K562 (cell line): ENCODE results near the gene HIF1A. TPM values are rescaled to one million over a fixed set of nuclear protein-coding genes. Genes with fewer than 3 reads are reported as not detected.

Experiments used
- ATAC-seq: fragments of 200-7000 bp; cut with Tn5 transposase; 3 replicates; pipeline ENCODE4 v1.9.1; 2020; ENCODE audit warnings: moderate library complexity
- BruUV-seq: library from RNA; stranded (reverse); fragments of 400-500 nt; replicated peaks from 2 replicates; lab custom pipeline; 2021; lab: Mats Ljungman, UMichigan
- CTCF ChIA-PET: fragments of 300-600 bp; formaldehyde crosslinking; extraction: SDS; loops from one replicate; lab custom pipeline; 2021; ENCODE audit warnings: low intra/inter-chr PET ratio; lab: Yijun Ruan, JAX
- POLR2A ChIA-PET: fragments of 300-600, 350-650 bp; sonication (Branson Sonifier 250); formaldehyde crosslinking; extraction: SDS; loops from one replicate; lab custom pipeline; 2021; ENCODE audit warnings: antibody characterized with exemption, inconsistent platforms; lab: Yijun Ruan, JAX
- DNase-seq, 4 experiments: peaks; one replicate each; pipeline versions ENCODE4 v3.0.0 to v3.0.0-alpha.2; 2011 to 2018; ENCODE audit warnings: low spot score in 3 of 4, mixed read lengths in 3 of 4; ENCODE audit errors: extremely low read depth in 1 of 4
- FAIRE-seq: peaks from 2 replicates; lab custom pipeline; 2011; peaks lifted over from hg19 to GRCh38; lab: Jason Lieb, UNC
- H2AFZ ChIP-seq: 2 replicates; pipeline ENCODE4 v1.6.0; 2011; ENCODE audit warnings: low read depth, low read length, control low read depth, inconsistent platforms
- H3K27ac ChIP-seq: fragments of 200-600 bp; 3 replicates; pipeline ENCODE4 v1.8.0; 2011; ENCODE audit warnings: low read depth, mild to moderate bottlenecking, control low read depth, inconsistent platforms, low read length, moderate library complexity, mixed read lengths; ENCODE audit errors: extremely low read depth
- H3K27me3 ChIP-seq, 2 experiments: fragments of 300-600 bp in 1 of 2; 2 replicates in 1 of 2; 3 replicates in 1 of 2; pipeline versions ENCODE4 v1.6.0 to v1.8.0; 2011; ENCODE audit warnings: inconsistent platforms in 2 of 2, low read length in 2 of 2, mild to moderate bottlenecking in 1 of 2, mixed read lengths in 1 of 2, moderate library complexity in 1 of 2; ENCODE audit not compliant: control insufficient read depth in 2 of 2, insufficient read depth in 2 of 2
- H3K36me3 ChIP-seq: fragments of 300-600 bp; 3 replicates; pipeline ENCODE4 v1.8.0; 2011; ENCODE audit warnings: mild to moderate bottlenecking, low read length, inconsistent platforms; ENCODE audit not compliant: control insufficient read depth, insufficient read depth
- H3K4me1 ChIP-seq, 2 experiments: fragments of 200-600 bp in 1 of 2; replicated peaks in 1 of 2; 2 replicates in 1 of 2; 3 replicates in 1 of 2; pipeline versions ENCODE4 v1.5.1 to v1.8.0; 2011; ENCODE audit warnings: inconsistent platforms in 2 of 2, low read length in 2 of 2, mild to moderate bottlenecking in 1 of 2, mixed read lengths in 1 of 2, moderate library complexity in 1 of 2; ENCODE audit not compliant: control insufficient read depth in 2 of 2, insufficient read depth in 2 of 2
- H3K4me2 ChIP-seq: 2 replicates; pipeline ENCODE4 v1.6.1; 2011; ENCODE audit warnings: low read length, control low read depth, inconsistent platforms, mixed read lengths; ENCODE audit not compliant: insufficient read depth
- H3K4me3 ChIP-seq: fragments of 200-600 bp; sonication (generic), shearing (Covaris generic); 2 replicates; pipeline ENCODE4 v1.5.1; 2016; ENCODE audit warnings: control low read depth, inconsistent platforms
- H3K79me2 ChIP-seq: fragments of 200-600 bp; 3 replicates; pipeline ENCODE4 v1.8.0; 2011; ENCODE audit warnings: low read length, inconsistent platforms; ENCODE audit not compliant: control insufficient read depth, insufficient read depth
- H3K9ac ChIP-seq, 2 experiments: 2 replicates each; pipeline versions ENCODE4 v1.6.0 to v1.6.1; 2011; ENCODE audit warnings: low read depth in 2 of 2, low read length in 2 of 2, control low read depth in 1 of 2, inconsistent platforms in 1 of 2, mild to moderate bottlenecking in 1 of 2, mixed read lengths in 1 of 2; ENCODE audit not compliant: insufficient read depth in 1 of 2
- H3K9me1 ChIP-seq: one replicate; pipeline ENCODE4 v1.6.0; 2011; ENCODE audit warnings: inconsistent platforms, mild to moderate bottlenecking, low read length, moderate library complexity; ENCODE audit not compliant: control insufficient read depth, insufficient read depth
- H3K9me3 ChIP-seq: replicated peaks from 2 replicates; pipeline ENCODE4 v1.5.1; 2011; ENCODE audit warnings: low read depth, low read length, inconsistent platforms; ENCODE audit not compliant: control insufficient read depth, insufficient read depth
- H4K20me1 ChIP-seq: replicated peaks from 2 replicates; pipeline ENCODE4 v1.6.1; 2011; ENCODE audit warnings: low read length, inconsistent platforms, mixed read lengths; ENCODE audit not compliant: control insufficient read depth, insufficient read depth
- CTBP1 ChIP-seq: fragments of 450-650 bp; IDR thresholded peaks from 2 replicates; pipeline ENCODE4 v1.6.1; 2016; ENCODE audit warnings: borderline replicate concordance
- FOSL1 ChIP-seq: fragments of 200-800 bp; sonication (Bioruptor generic); conservative IDR thresholded peaks from 2 replicates; pipeline ENCODE4 v1.6.1; 2016; ENCODE audit warnings: missing genetic modification characterization, missing compliant biosample characterization
- NCOA4 ChIP-seq: fragments of 450-650 bp; IDR thresholded peaks from 2 replicates; pipeline ENCODE4 v1.6.1; 2018; ENCODE audit warnings: mild to moderate bottlenecking; ENCODE audit not compliant: partially characterized antibody
- NFXL1 ChIP-seq: fragments of 450-650 bp; formaldehyde crosslinking; IDR thresholded peaks from 2 replicates; pipeline ENCODE4 v1.4.0; 2021; ENCODE audit warnings: mild to moderate bottlenecking
- PBX2 ChIP-seq, 2 experiments: IDR thresholded peaks in 1 of 2; conservative IDR thresholded peaks in 1 of 2; 2 replicates each; pipeline ENCODE4 v1.6.1; 2016; ENCODE audit warnings: low read depth in 2 of 2, mild to moderate bottlenecking in 1 of 2, missing compliant biosample characterization in 1 of 2, missing genetic modification characterization in 1 of 2, moderate library complexity in 1 of 2
- RAD51 ChIP-seq: fragments of 450-650 bp; IDR thresholded peaks from 2 replicates; pipeline ENCODE4 v1.7.1; 2016; ENCODE audit warnings: low read depth, mild to moderate bottlenecking, borderline replicate concordance
- RBM34 ChIP-seq: fragments of 200-400 bp; formaldehyde crosslinking; IDR thresholded peaks from 2 replicates; pipeline ENCODE4 v1.6.1; 2018; ENCODE audit warnings: low read length, borderline replicate concordance; ENCODE audit not compliant: insufficient read depth
- USF2 ChIP-seq: sonication (generic); formaldehyde crosslinking; IDR thresholded peaks from 2 replicates; pipeline ENCODE4 v1.5.0; 2020; ENCODE audit warnings: missing genetic modification reagents
- ZNF124 ChIP-seq: sonication (generic); formaldehyde crosslinking; IDR thresholded peaks from 2 replicates; pipeline ENCODE4 v1.8.1; 2022; ENCODE audit warnings: missing genetic modification reagents
- ZNF263 ChIP-seq: sonication (generic); formaldehyde crosslinking; IDR thresholded peaks from 2 replicates; pipeline ENCODE4 v1.8.0; 2022; ENCODE audit warnings: mild to moderate bottlenecking, missing genetic modification reagents, borderline replicate concordance
- WGBS: fragments of 100-300 bp; shearing (Covaris generic); methylation state at CpG from one replicate; pipeline ENCODE4 v1.1.6; 2016; ENCODE audit warnings: low coverage, mixed read lengths; ENCODE audit not compliant: insufficient coverage; ENCODE audit errors: missing lambda C conversion rate; 5-methylcytosine and 5-hydroxymethylcytosine counted together
- in situ Hi-C: fragments of 300-500 bp; cut with MboI; formaldehyde crosslinking; loops from 4 replicates; pipeline ENCODE4 v1.15.0; 2018; ENCODE audit warnings: inconsistent platforms, mixed read lengths
- intact Hi-C: fragments of 100-400 bp; cut with micrococcal nuclease; formaldehyde crosslinking; loops from 2 replicates; pipeline ENCODE4 v1.14.2; 2022
- polyA plus RNA-seq, 8 experiments: library from polyadenylated mRNA; depleted of rRNA in 4 of 8; stranded (reverse) in 5 of 8; unstranded in 3 of 8; fragments of >200 nt; fragmentation: Nextera tagmentation in 2 of 8; fragmentation: Illumina TruSeq in 1 of 8; extraction: Ambion mirVana in 2 of 8; extraction: Trizol in 1 of 8; gene quantifications; 2 replicates each; pipeline versions ENCODE4 v1.2.1 to v1.2.3, GENCODE V29; 2011 to 2014; ENCODE audit warnings: inconsistent platforms in 1 of 8, missing spikeins in 1 of 8
- total RNA-seq, 7 experiments: library from RNA; depleted of rRNA in 6 of 7; stranded (reverse); fragments of >200 nt in 6 of 7; fragmentation: Illumina TruSeq in 2 of 7; extraction: Trizol in 2 of 7; gene quantifications; 2 replicates each; pipeline versions ENCODE4 v1.2.1 to v1.2.3, GENCODE V29; 2011 to 2021; ENCODE audit warnings: low replicate concordance in 1 of 7
- TF ChIP-seq, protein P1 (sequence below): fragments of 200-800 bp; sonication (Bioruptor generic); IDR thresholded peaks from 2 replicates; pipeline ENCODE4 v1.6.1; 2017; ENCODE audit warnings: missing genetic modification characterization, missing compliant biosample characterization
- TF ChIP-seq, protein P2 (sequence below): fragments of 450-650 bp; IDR thresholded peaks from 2 replicates; pipeline ENCODE4 v1.7.1; 2018; ENCODE audit warnings: mild to moderate bottlenecking, low read depth; ENCODE audit not compliant: partially characterized antibody

Gene HIF1A
- total and polyA plus RNA-seq, 9 of the 15 experiments (the other 6 are each of a cell fraction or from before 2014, with no cell fraction given): 5.9 to 35.3 (median 24.2) TPM

GRCh38 chr14:61706096-61706690, 10.9 kb downstream of the HIF1A start:
- Histone ChIP-seq H3K27me3 (no peaks in the 10 kb centered on the region), H3K27ac (no peak overlapping the region), H3K9me1 (no peaks in the 10 kb centered on the region), H3K9me3 (no peaks in the 10 kb centered on the region), H3K79me2 (peaks cover 86% of the 10 kb centered on the region), H3K4me1 (no peaks in the 10 kb centered on the region; a peak in 1 of 5 replicates), H3K36me3 (no peaks in the 10 kb centered on the region; the same call in 2 of the 3 replicates), H4K20me1 (peaks cover under 1% of the 10 kb centered on the region), H3K4me2 (no peak overlapping the region), H3K4me3 (no peak overlapping the region), H2AFZ (no peak overlapping the region), H3K9ac (no peak overlapping the region)
- 78% methylated on average over 3 of the region's 3 CpGs for WGBS
- no TSS peak for BruUV-seq
- TF ChIP-seq NFXL1 (CRISPR knock-in tag) (no peak), RBM34 (no peak), USF2 (CRISPR knock-in tag) (no peak), NCOA4 (no peak), FOSL1 (tag) (no peak), ZNF124 (CRISPR knock-in tag) (no peak), ZNF263 (CRISPR knock-in tag) (no peak), CTBP1 (no peak), PBX2 (CRISPR knock-in tag; IDR thresholded peaks at IDR 0.05; ENCODE audit: low read depth) (no peak), PBX2 (tag; conservative IDR thresholded peaks at IDR 0.05; ENCODE audit: low read depth) (no peak), RAD51 (no peak)
- TF ChIP-seq, protein P1, sequence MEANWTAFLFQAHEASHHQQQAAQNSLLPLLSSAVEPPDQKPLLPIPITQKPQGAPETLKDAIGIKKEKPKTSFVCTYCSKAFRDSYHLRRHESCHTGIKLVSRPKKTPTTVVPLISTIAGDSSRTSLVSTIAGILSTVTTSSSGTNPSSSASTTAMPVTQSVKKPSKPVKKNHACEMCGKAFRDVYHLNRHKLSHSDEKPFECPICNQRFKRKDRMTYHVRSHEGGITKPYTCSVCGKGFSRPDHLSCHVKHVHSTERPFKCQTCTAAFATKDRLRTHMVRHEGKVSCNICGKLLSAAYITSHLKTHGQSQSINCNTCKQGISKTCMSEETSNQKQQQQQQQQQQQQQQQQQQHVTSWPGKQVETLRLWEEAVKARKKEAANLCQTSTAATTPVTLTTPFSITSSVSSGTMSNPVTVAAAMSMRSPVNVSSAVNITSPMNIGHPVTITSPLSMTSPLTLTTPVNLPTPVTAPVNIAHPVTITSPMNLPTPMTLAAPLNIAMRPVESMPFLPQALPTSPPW (CRISPR knock-in tag): no peak
- TF ChIP-seq, protein P2, sequence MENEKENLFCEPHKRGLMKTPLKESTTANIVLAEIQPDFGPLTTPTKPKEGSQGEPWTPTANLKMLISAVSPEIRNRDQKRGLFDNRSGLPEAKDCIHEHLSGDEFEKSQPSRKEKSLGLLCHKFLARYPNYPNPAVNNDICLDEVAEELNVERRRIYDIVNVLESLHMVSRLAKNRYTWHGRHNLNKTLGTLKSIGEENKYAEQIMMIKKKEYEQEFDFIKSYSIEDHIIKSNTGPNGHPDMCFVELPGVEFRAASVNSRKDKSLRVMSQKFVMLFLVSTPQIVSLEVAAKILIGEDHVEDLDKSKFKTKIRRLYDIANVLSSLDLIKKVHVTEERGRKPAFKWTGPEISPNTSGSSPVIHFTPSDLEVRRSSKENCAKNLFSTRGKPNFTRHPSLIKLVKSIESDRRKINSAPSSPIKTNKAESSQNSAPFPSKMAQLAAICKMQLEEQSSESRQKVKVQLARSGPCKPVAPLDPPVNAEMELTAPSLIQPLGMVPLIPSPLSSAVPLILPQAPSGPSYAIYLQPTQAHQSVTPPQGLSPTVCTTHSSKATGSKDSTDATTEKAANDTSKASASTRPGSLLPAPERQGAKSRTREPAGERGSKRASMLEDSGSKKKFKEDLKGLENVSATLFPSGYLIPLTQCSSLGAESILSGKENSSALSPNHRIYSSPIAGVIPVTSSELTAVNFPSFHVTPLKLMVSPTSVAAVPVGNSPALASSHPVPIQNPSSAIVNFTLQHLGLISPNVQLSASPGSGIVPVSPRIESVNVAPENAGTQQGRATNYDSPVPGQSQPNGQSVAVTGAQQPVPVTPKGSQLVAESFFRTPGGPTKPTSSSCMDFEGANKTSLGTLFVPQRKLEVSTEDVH: no peak
- CTCF ChIA-PET: no interaction called here
- in situ Hi-C loops: no loop called here
- intact Hi-C loops: no loop called here
- DNase-seq (no peak), FAIRE-seq (no peak), ATAC-seq (no peak)
- POLR2A ChIA-PET: interaction anchor here (1.0 to 1.5 kb wide), 3 partner anchors 9 to 235 kb away, joined by 3 to 4 read pairs (median 3); no protein-coding TSS in a partner anchor
